HS-27A (cell line): ENCODE measurements around the gene PPM1F.
"Not testable (repeated sequence)": the region's sequence is repeated elsewhere in the genome, so short reads cannot be mapped to it uniquely, and the experiment has no call there.

Experiments used
- DNase-seq: peaks from one replicate; pipeline ENCODE4 v3.0.0-alpha.2; 2012; ENCODE audit warnings: low read depth, missing footprints

PPM1F gene

GRCh38 chr22:21889251-21889990, 63.2 kb downstream of the PPM1F start:
- no peak for DNase-seq

- DNase-seq: no peak
Measured at GRCh38 chr22:21887841-21888240, 64.8 kb downstream of the PPM1F start.

- DNase-seq: not testable (repeated sequence)
Measured at GRCh38 chr22:21883930-21884329, 68.7 kb downstream of the PPM1F start.

- not testable (repeated sequence) for DNase-seq
Measured at GRCh38 chr22:21882754-21883333, 69.8 kb downstream of the PPM1F start.

- DNase-seq: no peak
Measured at GRCh38 chr22:21881841-21882753, 70.6 kb downstream of the PPM1F start.

GRCh38 chr22:21876486-21877176, 76.0 kb downstream of the PPM1F start:
- DNase-seq: no peak

GRCh38 chr22:21874953-21875352, 77.7 kb downstream of the PPM1F start:
- DNase-seq: not testable (repeated sequence)

GRCh38 chr22:21873619-21874018, 79.0 kb downstream of the PPM1F start:
- no peak for DNase-seq

GRCh38 chr22:21872741-21873140, 79.9 kb downstream of the PPM1F start:
- DNase-seq: not testable (repeated sequence)
